Retinal pigment epithelial cell (primary cell): ENCODE results near the gene ZBTB47.

ENCODE experiments used
- DNase-seq: peaks from one replicate; pipeline ENCODE4 v3.0.0-alpha.2; 2010; ENCODE audit warnings: low read depth
- H3K4me3 ChIP-seq: 2 replicates; pipeline ENCODE4 v1.5.1; 2011; ENCODE audit warnings: mild to moderate bottlenecking, low read length, control low read depth, moderate library complexity
- TF ChIP-seq, protein P1 (sequence below): conservative IDR thresholded peaks from 2 replicates; pipeline ENCODE4 v1.5.1; 2011; ENCODE audit warnings: low read depth, low read length, control low read depth, inconsistent platforms

ZBTB47 gene

DNA sequence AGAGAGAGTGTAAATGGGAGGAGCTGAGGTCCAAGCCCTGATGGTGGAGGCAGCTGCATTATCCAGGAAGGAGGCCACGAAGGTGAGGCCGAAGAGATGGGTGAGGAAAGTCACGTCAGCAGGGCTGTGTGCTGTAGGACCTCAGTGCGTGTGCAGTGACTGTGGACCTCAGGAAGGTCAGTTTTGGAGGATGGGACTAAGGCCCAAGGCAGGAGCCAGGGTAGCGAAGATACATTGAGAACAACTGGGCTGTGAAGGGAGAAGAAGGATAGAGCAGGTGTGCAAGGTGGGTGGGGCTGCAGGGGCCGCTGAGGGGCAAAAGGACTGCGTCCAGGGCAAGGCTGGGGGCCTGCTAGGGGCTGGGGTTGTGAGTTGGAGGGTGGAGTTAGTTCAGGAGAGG, 36.7 kb downstream of the ZBTB47 start:
- no peak for DNase-seq
- TF ChIP-seq, protein P1, sequence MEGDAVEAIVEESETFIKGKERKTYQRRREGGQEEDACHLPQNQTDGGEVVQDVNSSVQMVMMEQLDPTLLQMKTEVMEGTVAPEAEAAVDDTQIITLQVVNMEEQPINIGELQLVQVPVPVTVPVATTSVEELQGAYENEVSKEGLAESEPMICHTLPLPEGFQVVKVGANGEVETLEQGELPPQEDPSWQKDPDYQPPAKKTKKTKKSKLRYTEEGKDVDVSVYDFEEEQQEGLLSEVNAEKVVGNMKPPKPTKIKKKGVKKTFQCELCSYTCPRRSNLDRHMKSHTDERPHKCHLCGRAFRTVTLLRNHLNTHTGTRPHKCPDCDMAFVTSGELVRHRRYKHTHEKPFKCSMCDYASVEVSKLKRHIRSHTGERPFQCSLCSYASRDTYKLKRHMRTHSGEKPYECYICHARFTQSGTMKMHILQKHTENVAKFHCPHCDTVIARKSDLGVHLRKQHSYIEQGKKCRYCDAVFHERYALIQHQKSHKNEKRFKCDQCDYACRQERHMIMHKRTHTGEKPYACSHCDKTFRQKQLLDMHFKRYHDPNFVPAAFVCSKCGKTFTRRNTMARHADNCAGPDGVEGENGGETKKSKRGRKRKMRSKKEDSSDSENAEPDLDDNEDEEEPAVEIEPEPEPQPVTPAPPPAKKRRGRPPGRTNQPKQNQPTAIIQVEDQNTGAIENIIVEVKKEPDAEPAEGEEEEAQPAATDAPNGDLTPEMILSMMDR = no peak
- no peak overlapping the region for H3K4me3 ChIP-seq

DNA sequence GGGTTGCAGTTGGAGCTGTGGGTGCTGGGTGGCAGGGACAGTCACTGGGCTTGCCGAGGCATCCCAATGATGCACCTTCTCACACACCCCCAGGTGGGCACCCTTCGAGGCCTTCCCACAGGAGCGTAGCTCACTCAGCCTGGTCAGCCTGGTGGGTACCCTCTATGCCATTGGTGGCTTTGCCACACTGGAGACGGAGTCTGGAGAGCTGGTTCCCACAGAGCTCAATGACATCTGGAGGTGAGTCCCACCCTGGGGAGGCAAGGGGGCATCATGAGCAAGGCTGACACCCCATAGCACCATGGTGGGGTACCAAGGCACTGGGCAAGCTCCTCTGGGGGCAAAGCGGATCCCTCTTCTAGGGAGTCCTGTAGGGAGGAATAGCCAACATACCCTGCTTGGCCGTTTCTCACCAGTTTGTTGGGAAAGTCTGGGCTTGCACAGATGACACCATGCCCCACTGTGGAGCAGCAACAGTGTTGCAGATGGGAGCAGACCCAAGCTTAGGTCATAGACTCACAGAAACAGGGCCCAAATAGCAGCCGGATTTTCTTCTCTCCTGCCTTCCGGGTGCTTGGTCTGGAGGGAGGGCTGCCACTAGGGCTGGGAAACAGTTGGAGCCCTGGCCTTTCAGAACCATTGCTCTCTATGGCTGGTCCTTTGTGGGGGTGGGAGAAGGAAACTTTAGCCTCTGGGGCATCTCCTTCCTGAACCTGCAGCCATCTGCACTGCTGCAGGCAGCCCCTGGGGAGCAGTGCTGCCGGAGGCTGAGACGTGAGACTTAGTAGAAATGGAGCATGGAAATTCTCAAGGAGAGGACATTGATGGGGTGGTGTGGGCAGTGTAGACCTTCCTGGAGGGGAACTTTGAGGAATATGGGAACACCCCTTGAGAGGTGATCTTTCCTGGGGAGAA, 37.5 kb downstream of the ZBTB47 start:
- DNase-seq = no peak
- TF ChIP-seq, protein P1 = no peak
- no peak overlapping the region for H3K4me3 ChIP-seq

GRCh38 chr3:42691816-42692666, 38.5 kb downstream of the ZBTB47 start:
- TF ChIP-seq, protein P1 = no peak
- no peak overlapping the region for H3K4me3 ChIP-seq
- DNase-seq = no peak

DNA sequence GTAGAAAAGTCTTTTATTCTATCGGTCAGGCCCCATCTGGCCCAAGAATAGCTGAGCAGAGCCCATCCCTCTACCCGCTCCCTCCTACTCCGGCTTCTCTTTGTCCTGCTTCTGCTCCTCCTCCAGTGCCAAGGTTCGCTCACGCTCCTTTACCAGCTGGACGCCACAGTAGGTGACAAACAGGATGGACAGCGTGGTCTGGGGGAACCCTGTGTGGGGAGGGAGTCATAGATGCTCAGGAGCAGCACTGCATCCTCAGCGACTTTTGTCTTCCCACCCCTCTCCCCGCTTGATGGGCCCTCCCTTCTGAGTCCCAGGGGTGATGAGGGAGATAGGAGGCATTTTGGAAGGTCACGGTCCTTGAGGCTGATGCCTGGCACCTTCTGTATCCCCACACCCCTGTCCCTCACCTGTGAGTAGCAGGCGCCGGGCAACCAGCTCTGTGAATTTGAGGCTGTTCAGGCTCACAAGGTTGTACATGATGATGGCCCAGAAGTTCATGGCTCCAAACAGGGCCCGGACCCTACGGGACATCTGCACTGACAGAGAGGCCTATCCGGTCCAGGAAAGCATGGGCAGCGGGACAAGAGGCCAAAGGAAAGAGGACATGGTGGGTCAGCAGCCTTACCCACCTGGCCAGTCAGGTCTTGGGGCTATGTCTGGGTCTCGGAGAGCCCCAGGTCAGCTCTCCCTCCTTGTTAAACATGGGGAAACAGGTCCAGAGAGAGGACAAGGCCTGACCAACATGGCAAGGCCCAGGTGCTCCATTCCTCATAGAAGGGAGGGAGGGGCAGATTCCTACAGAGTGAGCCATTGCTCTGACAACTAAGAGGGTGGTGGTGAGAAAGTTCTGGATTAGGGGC, 39.4 kb downstream of the ZBTB47 start:
- TF ChIP-seq, protein P1 = no peak
- H3K4me3 ChIP-seq = no peak overlapping the region
- no peak for DNase-seq

DNA sequence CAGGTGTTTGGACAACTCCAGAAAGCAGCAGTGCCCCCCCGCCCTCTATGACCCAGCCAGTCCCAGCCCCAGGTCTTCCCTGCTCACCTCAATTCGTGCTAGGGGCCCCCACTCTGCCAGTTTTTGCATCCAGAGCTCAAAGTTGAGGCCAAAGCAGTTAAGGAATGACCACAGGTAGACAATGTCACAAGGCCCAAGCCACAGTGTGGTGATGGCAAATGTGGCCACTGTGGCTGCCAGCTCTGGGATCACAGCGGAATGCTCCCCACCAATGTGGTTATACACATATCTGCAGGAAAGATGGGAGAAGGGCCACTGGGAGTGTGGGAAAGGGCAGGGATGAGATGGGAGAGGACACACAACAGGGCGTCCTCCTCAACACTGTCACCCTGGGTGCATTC, 40.0 kb downstream of the ZBTB47 start:
- H3K4me3 ChIP-seq = no peak overlapping the region
- TF ChIP-seq, protein P1 = no peak
- no peak for DNase-seq

DNA sequence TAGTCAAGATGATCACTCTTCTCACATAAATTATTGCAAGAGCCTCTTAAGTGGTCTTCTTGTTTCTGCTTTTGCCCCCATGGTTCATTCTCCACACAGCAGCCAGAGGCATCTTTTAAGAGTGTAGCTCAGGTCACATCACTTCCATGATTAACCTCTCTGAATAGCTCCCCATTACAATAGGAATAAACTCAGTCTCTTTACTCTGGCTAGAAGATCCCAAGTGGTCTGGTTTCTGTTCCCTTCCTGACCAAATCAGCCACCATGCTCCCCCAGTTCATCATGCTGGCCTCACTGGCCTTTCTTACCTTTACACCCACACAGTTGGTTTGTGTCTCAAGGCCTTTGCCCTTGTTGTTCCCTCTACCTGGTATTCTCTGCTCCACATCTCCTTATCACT, 40.9 kb downstream of the ZBTB47 start:
- TF ChIP-seq, protein P1 = no peak
- no peak overlapping the region for H3K4me3 ChIP-seq
- DNase-seq = no peak
